Measurements from ENCODE around the gene NUP210L.

DNA sequence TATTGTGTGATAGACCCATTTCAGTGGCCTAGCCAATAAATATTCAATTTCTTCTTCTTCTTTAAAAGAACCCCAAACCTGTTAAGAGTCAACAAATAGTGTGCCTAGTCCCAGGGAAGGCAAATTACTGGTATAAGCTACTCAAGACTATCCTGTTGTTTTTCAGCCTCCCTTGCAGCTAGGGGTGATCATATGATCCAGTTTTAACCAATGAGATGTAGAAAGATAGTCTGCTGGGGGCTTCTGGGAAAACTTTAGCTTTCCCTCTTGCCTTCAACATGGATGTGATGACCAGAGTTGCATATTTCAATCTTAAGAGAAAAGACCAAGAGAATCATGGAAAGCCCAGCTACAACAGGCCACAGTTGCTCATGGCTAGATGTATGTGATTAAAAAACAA, 4.7 kb upstream of the NUP210L start:
- TF ChIP-seq, protein P1, sequence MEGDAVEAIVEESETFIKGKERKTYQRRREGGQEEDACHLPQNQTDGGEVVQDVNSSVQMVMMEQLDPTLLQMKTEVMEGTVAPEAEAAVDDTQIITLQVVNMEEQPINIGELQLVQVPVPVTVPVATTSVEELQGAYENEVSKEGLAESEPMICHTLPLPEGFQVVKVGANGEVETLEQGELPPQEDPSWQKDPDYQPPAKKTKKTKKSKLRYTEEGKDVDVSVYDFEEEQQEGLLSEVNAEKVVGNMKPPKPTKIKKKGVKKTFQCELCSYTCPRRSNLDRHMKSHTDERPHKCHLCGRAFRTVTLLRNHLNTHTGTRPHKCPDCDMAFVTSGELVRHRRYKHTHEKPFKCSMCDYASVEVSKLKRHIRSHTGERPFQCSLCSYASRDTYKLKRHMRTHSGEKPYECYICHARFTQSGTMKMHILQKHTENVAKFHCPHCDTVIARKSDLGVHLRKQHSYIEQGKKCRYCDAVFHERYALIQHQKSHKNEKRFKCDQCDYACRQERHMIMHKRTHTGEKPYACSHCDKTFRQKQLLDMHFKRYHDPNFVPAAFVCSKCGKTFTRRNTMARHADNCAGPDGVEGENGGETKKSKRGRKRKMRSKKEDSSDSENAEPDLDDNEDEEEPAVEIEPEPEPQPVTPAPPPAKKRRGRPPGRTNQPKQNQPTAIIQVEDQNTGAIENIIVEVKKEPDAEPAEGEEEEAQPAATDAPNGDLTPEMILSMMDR (IDR thresholded peaks at IDR 0.05): no peak
- TF ChIP-seq POLR2AphosphoS5 (IDR thresholded peaks at IDR 0.05): no peak
- no peak for TF ChIP-seq POLR2A (IDR thresholded peaks at IDR 0.05)
- TF ChIP-seq EP300 (IDR thresholded peaks at IDR 0.05): no peak

Measured in sigmoid colon (tissue), 4 donors.